Thyroid gland (tissue), 4 donors: Measurements from ENCODE around the gene NEK6.

Source experiments
- POLR2A ChIP-seq, 2 donors: fragments of 450-650 bp; IDR thresholded peaks; one replicate each; pipeline ENCODE4 v1.6.1; 2017; ENCODE audit warnings: antibody characterized with exemption in 2 of 2, mild to moderate bottlenecking in 2 of 2, moderate library complexity in 1 of 2
- TF ChIP-seq, protein P1 (sequence below), 6 experiments: fragments of 200-600 bp in 3 of 6; fragments of 450-650 bp in 3 of 6; sonication (generic) in 3 of 6; IDR thresholded peaks; one replicate each; pipeline ENCODE4 v1.5.1; 2016 to 2019; ENCODE audit warnings: antibody characterized with exemption in 6 of 6, mild to moderate bottlenecking in 2 of 6, inconsistent platforms in 1 of 6, moderate library complexity in 1 of 6

DNA sequence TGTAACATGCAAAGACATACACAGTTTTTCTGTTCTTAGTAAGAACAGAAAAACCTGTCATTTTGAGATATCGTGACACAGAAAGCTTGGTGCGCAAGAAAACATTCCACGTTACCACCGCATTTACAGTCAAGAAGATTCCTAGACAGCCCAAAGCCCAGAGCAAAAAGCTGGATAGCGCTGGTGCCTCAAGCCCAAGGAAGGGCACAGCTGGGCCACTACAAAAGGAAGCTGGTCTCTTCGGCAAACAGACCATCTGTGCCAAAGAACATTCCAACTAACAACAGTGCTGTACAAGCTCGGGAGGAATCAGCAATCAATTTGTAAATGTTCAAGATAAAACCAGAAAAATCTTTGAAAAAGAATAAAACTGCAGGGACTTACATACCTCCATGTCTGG lies 126.5 kb downstream of the NEK6 start:
- TF ChIP-seq, protein P1, sequence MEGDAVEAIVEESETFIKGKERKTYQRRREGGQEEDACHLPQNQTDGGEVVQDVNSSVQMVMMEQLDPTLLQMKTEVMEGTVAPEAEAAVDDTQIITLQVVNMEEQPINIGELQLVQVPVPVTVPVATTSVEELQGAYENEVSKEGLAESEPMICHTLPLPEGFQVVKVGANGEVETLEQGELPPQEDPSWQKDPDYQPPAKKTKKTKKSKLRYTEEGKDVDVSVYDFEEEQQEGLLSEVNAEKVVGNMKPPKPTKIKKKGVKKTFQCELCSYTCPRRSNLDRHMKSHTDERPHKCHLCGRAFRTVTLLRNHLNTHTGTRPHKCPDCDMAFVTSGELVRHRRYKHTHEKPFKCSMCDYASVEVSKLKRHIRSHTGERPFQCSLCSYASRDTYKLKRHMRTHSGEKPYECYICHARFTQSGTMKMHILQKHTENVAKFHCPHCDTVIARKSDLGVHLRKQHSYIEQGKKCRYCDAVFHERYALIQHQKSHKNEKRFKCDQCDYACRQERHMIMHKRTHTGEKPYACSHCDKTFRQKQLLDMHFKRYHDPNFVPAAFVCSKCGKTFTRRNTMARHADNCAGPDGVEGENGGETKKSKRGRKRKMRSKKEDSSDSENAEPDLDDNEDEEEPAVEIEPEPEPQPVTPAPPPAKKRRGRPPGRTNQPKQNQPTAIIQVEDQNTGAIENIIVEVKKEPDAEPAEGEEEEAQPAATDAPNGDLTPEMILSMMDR (IDR thresholded peaks at IDR 0.05) = no peak
- TF ChIP-seq POLR2A (IDR thresholded peaks at IDR 0.05) = no peak
